Measurements from ENCODE around the gene DYNC1I1. TPM values are rescaled to one million over a fixed set of nuclear protein-coding genes. Genes with fewer than 3 reads are reported as not detected.

Gene DYNC1I1
- total and polyA plus RNA-seq, 2 donors (not counting 3 experiments of a cell fraction or from before 2014, with no cell fraction given) = 1.8 to 3.6 TPM

GRCh38 chr7:96045919-96046318 lies 273.6 kb downstream of the DYNC1I1 start:
- Histone ChIP-seq H3K9me1 (replicated peaks; ENCODE audit: control insufficient read depth, extremely low read depth, insufficient read depth, low read length) (no peaks in the 10 kb centered on the region), H3K4me2 (ENCODE audit: insufficient read depth, low read length) (no peak overlapping the region), H3K9me3 (replicated peaks; ENCODE audit: control insufficient read depth, insufficient read depth, low read length) (no peaks in the 10 kb centered on the region), H3K4me3 (replicated peaks in 1 of 3; ENCODE audit: insufficient read depth in 1 of 3, low read depth in 1 of 3, low read length in 3 of 3) (no peak overlapping the region), H3K79me2 (ENCODE audit: control insufficient read depth, insufficient read depth, low read length) (no peaks in the 10 kb centered on the region), H3K4me1 (ENCODE audit: control insufficient read depth, extremely low read depth, insufficient read depth, low read length) (no peaks in the 10 kb centered on the region), H4K20me1 (replicated peaks; ENCODE audit: control insufficient read depth, extremely low read depth, insufficient read depth, low read length) (no peaks in the 10 kb centered on the region), H3K9ac (replicated peaks; ENCODE audit: extremely low read depth, insufficient read depth, low read length) (no peak overlapping the region), H3K27me3 (ENCODE audit: control insufficient read depth in 2 of 2, insufficient read depth in 2 of 2, low read length in 2 of 2) (peaks cover 0 to 6% of the 10 kb centered on the region in 2 experiments), H3K27ac (ENCODE audit: insufficient read depth, low read depth, low read length) (no peak overlapping the region), H3K36me3 (ENCODE audit: control insufficient read depth in 2 of 2, extremely low read depth in 1 of 2, insufficient read depth in 2 of 2, low read length in 2 of 2) (no peaks in the 10 kb centered on the region), H2AFZ (ENCODE audit: low read depth, low read length) (no peak overlapping the region)
- ChIA-PET POLR2A (no interaction called here), CTCF (interaction anchor here (1.3 kb wide), 1 partner anchor 9 kb away, joined by 3 read pairs; no protein-coding TSS in a partner anchor)
- TF ChIP-seq POLR2AphosphoS5 (IDR thresholded peaks at IDR 0.05; ENCODE audit: insufficient read depth, low read depth, low read length) (no peak), FOS (IDR thresholded peaks at IDR 0.05; ENCODE audit: borderline replicate concordance, insufficient read depth, low read length) (no peak), GATA2 (IDR thresholded peaks at IDR 0.05; ENCODE audit: insufficient read depth, insufficient read length, low read depth, low read length) (no peak), POLR2A (IDR thresholded peaks at IDR 0.05; ENCODE audit: low read depth, low read length) (no peak), MAX (IDR thresholded peaks at IDR 0.05; ENCODE audit: insufficient read depth, insufficient read length) (no peak), JUN (IDR thresholded peaks at IDR 0.05; ENCODE audit: borderline replicate concordance, insufficient read depth, insufficient read length, low read depth) (no peak), CTCF (IDR thresholded peaks at IDR 0.05; ENCODE audit: extremely low read depth in 1 of 2, insufficient read depth in 1 of 2, low read depth in 1 of 2, low read length in 2 of 2) (no peak), EZH2 (IDR thresholded peaks at IDR 0.05; ENCODE audit: borderline replicate concordance, low read depth, low read length, severe bottlenecking) (no peak), MYC (IDR thresholded peaks at IDR 0.05; ENCODE audit: low read depth, low read length) (no peak)
- DNase-seq (ENCODE audit: low read depth, low spot score) = no peak
- no TSS peak for BruUV-seq (replicated peaks)
- dilution Hi-C loops (cut with MboI; ENCODE audit: extremely low pct_ligation_motif_present, low sequenced_read_pairs) = no loop called here
- intact Hi-C loops (cut with micrococcal nuclease) = no loop called here
- no peak for FAIRE-seq
